Endometrial microvascular endothelial cells (primary cell): Measurements from ENCODE around the gene OGFRL1. TPM values are rescaled to one million over a fixed set of nuclear protein-coding genes. Genes with fewer than 3 reads are reported as not detected.

Experiments
- in situ Hi-C: cut with HindIII; loops from 2 replicates; pipeline ENCODE4 v1.10.0; 2017; ENCODE audit warnings: low sequenced_read_pairs, low pct_unique_long_range_greater_than_20kb; ENCODE audit errors: inconsistent ontology term
- total RNA-seq: library from RNA; depleted of rRNA; stranded (reverse); fragments of >200 nt; gene quantifications from one replicate; pipeline ENCODE4 v1.2.3, GENCODE V29; 2015; ENCODE audit errors: inconsistent ontology term

OGFRL1 gene
- total RNA-seq, 1 donor from 2014 or later: 32.1 TPM

- in situ Hi-C loops: no loop called here
Observed at GRCh38 chr6:71279740-71280139, 8.9 kb upstream of the OGFRL1 start.

GRCh38 chr6:71280701-71281100, 7.9 kb upstream of the OGFRL1 start:
- in situ Hi-C loops: no loop called here

- in situ Hi-C loops: no loop called here
Observed at GRCh38 chr6:71284785-71285184, 3.8 kb upstream of the OGFRL1 start.

GRCh38 chr6:71287038-71287437, 1.6 kb upstream of the OGFRL1 start:
- in situ Hi-C loops: no loop called here

- in situ Hi-C loops: no loop called here
Observed at GRCh38 chr6:71287926-71288227, 734 bp upstream of the OGFRL1 start.

GRCh38 chr6:71289039-71289801, 609 bp downstream of the OGFRL1 start:
- in situ Hi-C loops: no loop called here

- in situ Hi-C loops: no loop called here
Observed at GRCh38 chr6:71289802-71290175, 1.2 kb downstream of the OGFRL1 start.

- in situ Hi-C loops: no loop called here
Observed at GRCh38 chr6:71290611-71291010, 2.0 kb downstream of the OGFRL1 start.

- in situ Hi-C loops: no loop called here
Observed at GRCh38 chr6:71292001-71292400, 3.4 kb downstream of the OGFRL1 start.

- in situ Hi-C loops: no loop called here
Observed at GRCh38 chr6:71294121-71294523, 5.5 kb downstream of the OGFRL1 start.

- in situ Hi-C loops: no loop called here
Observed at GRCh38 chr6:71298459-71298858, 9.8 kb downstream of the OGFRL1 start.

GRCh38 chr6:71299541-71300470, 11.2 kb downstream of the OGFRL1 start:
- in situ Hi-C loops: no loop called here

- in situ Hi-C loops: no loop called here
Observed at GRCh38 chr6:71300561-71301168, 12.1 kb downstream of the OGFRL1 start.

- in situ Hi-C loops: no loop called here
Observed at GRCh38 chr6:71301546-71301945, 12.9 kb downstream of the OGFRL1 start.

- in situ Hi-C loops: no loop called here
Observed at GRCh38 chr6:71309656-71310055, 21.0 kb downstream of the OGFRL1 start.

GRCh38 chr6:71310261-71310660, 21.6 kb downstream of the OGFRL1 start:
- in situ Hi-C loops: no loop called here

GRCh38 chr6:71312089-71312488, 23.5 kb downstream of the OGFRL1 start:
- in situ Hi-C loops: no loop called here

- in situ Hi-C loops: no loop called here
Observed at GRCh38 chr6:71317441-71317840, 28.8 kb downstream of the OGFRL1 start.

- in situ Hi-C loops: no loop called here
Observed at GRCh38 chr6:71320041-71320440, 31.4 kb downstream of the OGFRL1 start.

GRCh38 chr6:71321314-71321713, 32.7 kb downstream of the OGFRL1 start:
- in situ Hi-C loops: no loop called here
